CD14-positive monocyte (primary cell): ENCODE data around the gene ZGPAT. TPM values are rescaled to one million over a fixed set of nuclear protein-coding genes. Genes with fewer than 3 reads are reported as not detected.

Experiments
- DNase-seq, 3 donors: peaks; one replicate each; pipeline ENCODE4 v3.0.0-alpha.2; 2011 to 2022
- H2AFZ ChIP-seq: 2 replicates; pipeline ENCODE4 v1.6.0; 2012; ENCODE audit warnings: mild to moderate bottlenecking, low read depth, low read length, inconsistent platforms; ENCODE audit not compliant: insufficient read depth, poor library complexity, severe bottlenecking
- H3K27ac ChIP-seq, 2 donors: 1 replicate in 1 of 2; 2 replicates in 1 of 2; pipeline ENCODE4 v1.5.1; 2012 to 2013; ENCODE audit warnings: low read length in 2 of 2, control low read depth in 1 of 2, inconsistent platforms in 1 of 2, low read depth in 1 of 2, mild to moderate bottlenecking in 1 of 2
- H3K27me3 ChIP-seq, 2 donors: one replicate each; pipeline versions ENCODE4 v1.6.0 to v1.6.1; 2011 to 2013; ENCODE audit warnings: low read length in 2 of 2; ENCODE audit not compliant: control insufficient read depth in 2 of 2, insufficient read depth in 2 of 2
- H3K36me3 ChIP-seq, 2 donors: replicated peaks in 1 of 2; 1 replicate in 1 of 2; 2 replicates in 1 of 2; pipeline versions ENCODE4 v1.5.1 to v1.6.1; 2012 to 2013; ENCODE audit warnings: low read length in 2 of 2, control low read depth in 1 of 2, inconsistent platforms in 1 of 2, mild to moderate bottlenecking in 1 of 2; ENCODE audit not compliant: insufficient read depth in 2 of 2, control insufficient read depth in 1 of 2
- H3K4me1 ChIP-seq, 2 donors: 1 replicate in 1 of 2; 2 replicates in 1 of 2; pipeline versions ENCODE4 v1.5.1 to v1.6.1; 2012 to 2013; ENCODE audit warnings: low read length in 2 of 2, control low read depth in 1 of 2, inconsistent platforms in 1 of 2, mild to moderate bottlenecking in 1 of 2, moderate library complexity in 1 of 2; ENCODE audit not compliant: insufficient read depth in 2 of 2, control insufficient read depth in 1 of 2
- H3K4me2 ChIP-seq: replicated peaks from 2 replicates; pipeline ENCODE3; 2012; ENCODE audit warnings: low read length, moderate library complexity, mild to moderate bottlenecking; ENCODE audit not compliant: poor library complexity, severe bottlenecking; ENCODE audit errors: extremely low read depth
- H3K4me3 ChIP-seq, 3 experiments: fragments of 200-600 bp in 1 of 3; sonication (generic) in 1 of 3; replicated peaks in 1 of 3; 1 replicate in 2 of 3; 2 replicates in 1 of 3; pipeline ENCODE4 v1.5.1; 2011 to 2013; ENCODE audit warnings: low read length in 3 of 3, mild to moderate bottlenecking in 3 of 3, control low read depth in 2 of 3, low read depth in 2 of 3, inconsistent platforms in 1 of 3, moderate library complexity in 1 of 3
- H3K79me2 ChIP-seq: 2 replicates; pipeline ENCODE4 v1.6.0; 2012; ENCODE audit warnings: mild to moderate bottlenecking, control low read depth, inconsistent platforms, low read length, moderate library complexity; ENCODE audit not compliant: insufficient read depth
- H3K9ac ChIP-seq: 2 replicates; pipeline ENCODE4 v1.6.0; 2017; ENCODE audit warnings: low read length, mild to moderate bottlenecking; ENCODE audit not compliant: insufficient read depth, poor library complexity, severe bottlenecking
- H3K9me3 ChIP-seq, 2 donors: replicated peaks in 1 of 2; 1 replicate in 1 of 2; 2 replicates in 1 of 2; pipeline versions ENCODE4 v1.5.1 to v1.6.1; 2012 to 2013; ENCODE audit warnings: low read length in 2 of 2, control low read depth in 1 of 2; ENCODE audit not compliant: control insufficient read depth in 1 of 2, insufficient read depth in 1 of 2
- H4K20me1 ChIP-seq: 2 replicates; pipeline ENCODE4 v1.6.0; 2012; ENCODE audit warnings: mild to moderate bottlenecking, low read length, control low read depth, moderate library complexity; ENCODE audit not compliant: insufficient read depth
- H3K27ac Mint-ChIP-seq, 7 donors: one replicate each; pipeline ENCODE4 v1.8.0; 2020; ENCODE audit warnings: mild to moderate bottlenecking in 7 of 7, mixed read lengths in 7 of 7, moderate library complexity in 6 of 7, inconsistent platforms in 2 of 7
- H3K27me3 Mint-ChIP-seq, 3 donors: one replicate each; pipeline ENCODE4 v1.8.0; 2021 to 2022; ENCODE audit warnings: low read depth in 3 of 3, mild to moderate bottlenecking in 3 of 3, mixed read lengths in 3 of 3, moderate library complexity in 3 of 3, inconsistent platforms in 1 of 3
- H3K36me3 Mint-ChIP-seq, 2 donors: one replicate each; pipeline ENCODE4 v1.8.0; 2020; ENCODE audit warnings: mixed read lengths in 2 of 2, inconsistent platforms in 1 of 2, mild to moderate bottlenecking in 1 of 2
- H3K4me1 Mint-ChIP-seq: one replicate; pipeline ENCODE4 v1.8.0; 2020; ENCODE audit warnings: mild to moderate bottlenecking, mixed read lengths
- H3K4me3 Mint-ChIP-seq, 2 donors: one replicate each; pipeline ENCODE4 v1.8.0; 2020; ENCODE audit warnings: mild to moderate bottlenecking in 2 of 2, mixed read lengths in 2 of 2, moderate library complexity in 1 of 2
- H3K9me3 Mint-ChIP-seq, 7 donors: one replicate each; pipeline ENCODE4 v1.8.0; 2020 to 2022; ENCODE audit warnings: mixed read lengths in 7 of 7, mild to moderate bottlenecking in 6 of 7, moderate library complexity in 6 of 7, inconsistent platforms in 2 of 7
- WGBS: methylation state at CpG from one replicate; pipeline ENCODE4 v1.1.5; 2013; ENCODE audit warnings: missing lambda C conversion rate; ENCODE audit not compliant: insufficient coverage; 5-methylcytosine and 5-hydroxymethylcytosine counted together
- intact Hi-C, 2 donors: fragments of 100-400 bp; cut with micrococcal nuclease; formaldehyde crosslinking; loops; one replicate each; pipeline versions ENCODE4 v1.15.0 to v1.15.1; 2023
- polyA plus RNA-seq, 3 donors: library from polyadenylated mRNA; depleted of rRNA in 1 of 3; unstranded in 2 of 3; stranded (reverse) in 1 of 3; fragments of 300-500 nt in 2 of 3; fragments of >200 nt in 1 of 3; fragmentation: Illumina TruSeq in 2 of 3; gene quantifications; 1 replicate in 2 of 3; 2 replicates in 1 of 3; pipeline ENCODE4 v1.2.3, GENCODE V29; 2012 to 2021
- TF ChIP-seq, protein P1 (sequence below): fragments of 200-600 bp; IDR thresholded peaks from one replicate; pipeline ENCODE4 v1.8.0; 2022; ENCODE audit warnings: antibody characterized with exemption, mild to moderate bottlenecking

Gene ZGPAT
- polyA plus RNA-seq, 3 donors, result 24.2 to 58.6 (median 28.3) TPM

DNA sequence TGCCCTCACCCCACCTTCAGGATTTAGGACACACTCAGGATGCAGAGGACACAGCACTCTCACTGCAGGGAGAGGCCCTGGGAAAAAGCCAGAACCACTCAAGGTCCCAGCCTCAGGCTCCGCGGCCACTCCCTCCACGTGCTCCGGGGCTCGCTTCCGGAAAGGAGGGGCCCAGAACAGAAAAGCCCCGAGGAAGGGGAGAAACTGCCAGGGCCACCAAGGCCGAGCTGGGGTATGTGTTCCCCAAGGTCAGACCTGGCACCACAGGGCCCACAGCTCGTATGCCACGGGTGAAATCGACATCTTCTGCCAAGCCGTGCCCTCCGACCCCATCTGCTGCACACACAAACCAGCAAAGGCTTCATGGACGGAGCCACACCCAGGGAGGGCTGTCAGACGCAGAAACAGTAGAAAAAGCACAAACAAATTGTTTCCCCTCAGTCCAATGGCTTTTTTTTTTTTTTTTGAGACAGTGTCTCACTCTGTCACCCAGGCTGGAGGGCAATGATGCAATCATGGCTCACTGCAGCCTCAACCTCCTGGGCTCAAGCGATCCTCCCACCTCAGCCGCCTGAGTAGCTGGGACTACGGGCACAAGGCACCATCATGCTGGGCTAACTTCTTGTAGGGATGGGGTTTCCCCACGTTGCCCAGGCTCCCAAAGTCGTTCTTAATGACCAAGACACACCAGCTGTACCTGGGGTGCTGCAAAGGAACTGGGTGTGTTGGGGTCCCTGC, 65.1 kb downstream of the ZGPAT start:
- Histone ChIP-seq H3K27me3 (no peaks in the 10 kb centered on the region), H3K36me3 (no peaks in the 10 kb centered on the region), H3K9me3 (no peaks in the 10 kb centered on the region), H3K4me1 (no peaks in the 10 kb centered on the region), H3K27ac (no peak overlapping the region), H3K79me2 (no peaks in the 10 kb centered on the region), H3K9ac (no peak overlapping the region), H2AFZ (no peak overlapping the region), H4K20me1 (no peaks in the 10 kb centered on the region), H3K4me3 (no peak overlapping the region), H3K4me2 (no peak overlapping the region)
- Mint-ChIP-seq H3K27me3 (peaks cover 11 to 23% (median 12%) of the 10 kb centered on the region in 3 donors), H3K9me3 (peaks cover 0 to 2% (median 0%) of the 10 kb centered on the region in 7 donors), H3K4me3 (peak overlapping the region in 1 of 2 donors; percentile 42), H3K27ac (no peak overlapping the region), H3K4me1 (peaks cover 5% of the 10 kb centered on the region), H3K36me3 (no peaks in the 10 kb centered on the region)
- intact Hi-C loops, result no loop called here
- 75% methylated on average over 18 of the region's 20 CpGs for WGBS
- TF ChIP-seq, protein P1, sequence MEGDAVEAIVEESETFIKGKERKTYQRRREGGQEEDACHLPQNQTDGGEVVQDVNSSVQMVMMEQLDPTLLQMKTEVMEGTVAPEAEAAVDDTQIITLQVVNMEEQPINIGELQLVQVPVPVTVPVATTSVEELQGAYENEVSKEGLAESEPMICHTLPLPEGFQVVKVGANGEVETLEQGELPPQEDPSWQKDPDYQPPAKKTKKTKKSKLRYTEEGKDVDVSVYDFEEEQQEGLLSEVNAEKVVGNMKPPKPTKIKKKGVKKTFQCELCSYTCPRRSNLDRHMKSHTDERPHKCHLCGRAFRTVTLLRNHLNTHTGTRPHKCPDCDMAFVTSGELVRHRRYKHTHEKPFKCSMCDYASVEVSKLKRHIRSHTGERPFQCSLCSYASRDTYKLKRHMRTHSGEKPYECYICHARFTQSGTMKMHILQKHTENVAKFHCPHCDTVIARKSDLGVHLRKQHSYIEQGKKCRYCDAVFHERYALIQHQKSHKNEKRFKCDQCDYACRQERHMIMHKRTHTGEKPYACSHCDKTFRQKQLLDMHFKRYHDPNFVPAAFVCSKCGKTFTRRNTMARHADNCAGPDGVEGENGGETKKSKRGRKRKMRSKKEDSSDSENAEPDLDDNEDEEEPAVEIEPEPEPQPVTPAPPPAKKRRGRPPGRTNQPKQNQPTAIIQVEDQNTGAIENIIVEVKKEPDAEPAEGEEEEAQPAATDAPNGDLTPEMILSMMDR, result no peak
- DNase-seq, result no peak

DNA sequence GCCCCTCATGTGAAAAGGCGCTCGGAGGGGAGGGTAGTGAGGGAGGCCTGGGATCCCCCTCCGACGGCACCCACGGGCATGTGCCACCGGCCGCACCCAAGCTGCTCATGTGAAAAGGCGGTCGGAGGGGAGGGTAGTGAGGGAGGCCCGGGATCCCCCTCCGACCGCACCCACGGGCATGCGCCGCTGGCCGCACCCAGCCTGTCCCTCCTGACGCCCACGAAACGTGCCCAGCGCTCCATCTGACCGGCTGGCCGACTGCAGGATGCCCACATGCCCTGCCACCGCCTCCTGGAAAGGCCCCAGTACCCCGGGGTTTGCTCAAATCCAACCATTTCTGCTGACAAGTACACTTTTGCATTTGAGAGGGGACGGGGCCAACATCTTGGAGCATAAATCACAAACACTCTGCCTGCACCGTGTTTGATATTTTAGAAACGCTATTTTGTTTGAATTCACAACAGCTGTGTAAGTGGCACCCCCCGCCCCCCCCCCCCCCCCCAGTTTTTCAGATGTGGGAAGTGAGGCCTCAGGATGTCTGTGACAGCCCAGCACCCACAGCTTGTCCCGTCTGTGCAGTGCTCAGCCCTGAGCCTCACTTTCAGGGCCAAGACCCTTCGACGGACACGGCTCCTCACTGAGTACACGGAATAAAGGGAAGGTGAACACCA, 65.9 kb downstream of the ZGPAT start:
- H3K4me2 ChIP-seq, result no peak overlapping the region
- WGBS, result 93% methylated on average over 23 of the region's 33 CpGs
- no peak overlapping the region for H3K4me3 ChIP-seq
- peaks cover 3% of the 10 kb centered on the region for H4K20me1 ChIP-seq
- no peak overlapping the region for H2AFZ ChIP-seq
- no peak overlapping the region for H3K4me3 Mint-ChIP-seq
- H3K36me3 Mint-ChIP-seq, result no peaks in the 10 kb centered on the region
- H3K27ac Mint-ChIP-seq, result no peak overlapping the region
- intact Hi-C loops, result no loop called here
- no peak for DNase-seq
- H3K79me2 ChIP-seq, result no peaks in the 10 kb centered on the region
- H3K9ac ChIP-seq, result no peak overlapping the region
- H3K36me3 ChIP-seq, result no peaks in the 10 kb centered on the region
- H3K4me1 ChIP-seq, result no peaks in the 10 kb centered on the region
- no peaks in the 10 kb centered on the region for H3K9me3 ChIP-seq
- TF ChIP-seq, protein P1, result no peak
- H3K4me1 Mint-ChIP-seq, result peaks cover 5% of the 10 kb centered on the region
- H3K9me3 Mint-ChIP-seq, result peaks cover 0 to 2% (median 0%) of the 10 kb centered on the region in 7 donors
- H3K27me3 ChIP-seq, result no peaks in the 10 kb centered on the region
- peaks cover 11 to 23% (median 12%) of the 10 kb centered on the region in 3 donors for H3K27me3 Mint-ChIP-seq
- H3K27ac ChIP-seq, result no peak overlapping the region
